GM12891 (cell line): ENCODE results near the gene COL15A1.

ENCODE experiments used
- DNase-seq: peaks from one replicate; pipeline ENCODE4 v3.0.0; 2011; ENCODE audit warnings: low spot score; ENCODE audit not compliant: insufficient read length
- FAIRE-seq: peaks from 2 replicates; lab custom pipeline; 2011; peaks lifted over from hg19 to GRCh38; lab: Jason Lieb, UNC
- PAX5 ChIP-seq: IDR thresholded peaks from 2 replicates; pipeline ENCODE4 v1.6.1; 2011; ENCODE audit warnings: low read length, moderate library complexity, mild to moderate bottlenecking; ENCODE audit not compliant: insufficient read depth, severe bottlenecking
- POLR2A ChIP-seq: IDR thresholded peaks from 2 replicates; pipeline ENCODE4 v1.6.1; 2011; ENCODE audit warnings: low read depth, low read length, control low read depth
- POLR2AphosphoS5 ChIP-seq: IDR thresholded peaks from 2 replicates; pipeline ENCODE4 v1.6.1; 2011; ENCODE audit warnings: low read depth, low read length, control low read depth
- POU2F2 ChIP-seq: IDR thresholded peaks from 2 replicates; pipeline ENCODE4 v1.6.1; 2011; ENCODE audit warnings: low read depth, mild to moderate bottlenecking, control low read depth, low read length, moderate library complexity
- SPI1 ChIP-seq: IDR thresholded peaks from 2 replicates; pipeline ENCODE4 v1.6.1; 2011; ENCODE audit warnings: low read depth, low read length, control low read depth
- TAF1 ChIP-seq: IDR thresholded peaks from 2 replicates; pipeline ENCODE4 v1.6.1; 2011; ENCODE audit warnings: low read depth, low read length, control low read depth

Gene COL15A1

GRCh38 chr9:99105152-99106043 is 161.7 kb downstream of the COL15A1 start:
- FAIRE-seq = peak; percentile 20
- DNase-seq = peak; percentile 60
- no peak; the same call in 1 of the 2 replicates for TF ChIP-seq POLR2AphosphoS5
- no peak for TF ChIP-seq POU2F2
- no peak for TF ChIP-seq PAX5
- no peak for TF ChIP-seq POLR2A
- TF ChIP-seq SPI1 = peak; percentile 13; the same call in 1 of the 2 replicates
- TF ChIP-seq TAF1 = peak; percentile 20; the same call in 1 of the 2 replicates

GRCh38 chr9:99106044-99106375 is 162.3 kb downstream of the COL15A1 start:
- FAIRE-seq (no peak), DNase-seq (no peak)
- TF ChIP-seq SPI1 = no peak
- no peak for TF ChIP-seq TAF1
- TF ChIP-seq POLR2A = no peak

- FAIRE-seq = no peak
These were observed 163.7 kb downstream of the COL15A1 start for GRCh38 chr9:99107421-99107820.

GRCh38 chr9:99108131-99108530 is 164.4 kb downstream of the COL15A1 start:
- no peak for FAIRE-seq
- TF ChIP-seq PAX5 = no peak
- no peak for TF ChIP-seq POLR2AphosphoS5
- no peak for TF ChIP-seq SPI1
- no peak for TF ChIP-seq POU2F2
- TF ChIP-seq TAF1 = no peak
- TF ChIP-seq POLR2A = no peak
- no peak for DNase-seq

More at GRCh38 chr9:99107421-99107820, 163.7 kb downstream of the COL15A1 start:
- DNase-seq = no peak
- TF ChIP-seq SPI1 (no peak), PAX5 (no peak), POLR2AphosphoS5 (no peak), POLR2A (no peak), TAF1 (no peak)

GRCh38 chr9:99109522-99109921 is 165.8 kb downstream of the COL15A1 start:
- DNase-seq (no peak), FAIRE-seq (no peak)
- no peak for TF ChIP-seq POU2F2
- TF ChIP-seq TAF1 = no peak
- TF ChIP-seq POLR2A = no peak
- no peak for TF ChIP-seq PAX5
- no peak for TF ChIP-seq SPI1
- TF ChIP-seq POLR2AphosphoS5 = no peak

- DNase-seq = no peak
- TF ChIP-seq POU2F2 (no peak), SPI1 (peak; percentile 47; the same call in 1 of the 2 replicates)
- peak; percentile 33 for FAIRE-seq
These were observed 169.2 kb downstream of the COL15A1 start for GRCh38 chr9:99112750-99113413.

GRCh38 chr9:99113414-99114048 is 169.8 kb downstream of the COL15A1 start:
- no peak for FAIRE-seq
- no peak for TF ChIP-seq POLR2AphosphoS5
- no peak for TF ChIP-seq TAF1
- TF ChIP-seq SPI1 = no peak
- no peak for TF ChIP-seq POU2F2
- no peak for TF ChIP-seq PAX5
- TF ChIP-seq POLR2A = no peak
- DNase-seq = no peak

- TF ChIP-seq TAF1 = no peak
- TF ChIP-seq POU2F2 = no peak
- TF ChIP-seq PAX5 = no peak
- no peak for TF ChIP-seq POLR2AphosphoS5
- no peak for TF ChIP-seq SPI1
- TF ChIP-seq POLR2A = no peak
- DNase-seq = no peak
- FAIRE-seq = no peak
These were observed 170.3 kb downstream of the COL15A1 start for GRCh38 chr9:99114049-99114440.

GRCh38 chr9:99114846-99115500 is 171.3 kb downstream of the COL15A1 start:
- no peak for TF ChIP-seq SPI1
- no peak for TF ChIP-seq POU2F2
- no peak for TF ChIP-seq PAX5
- TF ChIP-seq POLR2A = no peak
- FAIRE-seq (no peak), DNase-seq (no peak)
